NCI-H146 (cell line): ENCODE data around the gene ANAPC2.

Source experiments
- DNase-seq: peaks from one replicate; lab custom pipeline; 2025; lab: John Stamatoyannopoulos, UW

Gene ANAPC2

DNA sequence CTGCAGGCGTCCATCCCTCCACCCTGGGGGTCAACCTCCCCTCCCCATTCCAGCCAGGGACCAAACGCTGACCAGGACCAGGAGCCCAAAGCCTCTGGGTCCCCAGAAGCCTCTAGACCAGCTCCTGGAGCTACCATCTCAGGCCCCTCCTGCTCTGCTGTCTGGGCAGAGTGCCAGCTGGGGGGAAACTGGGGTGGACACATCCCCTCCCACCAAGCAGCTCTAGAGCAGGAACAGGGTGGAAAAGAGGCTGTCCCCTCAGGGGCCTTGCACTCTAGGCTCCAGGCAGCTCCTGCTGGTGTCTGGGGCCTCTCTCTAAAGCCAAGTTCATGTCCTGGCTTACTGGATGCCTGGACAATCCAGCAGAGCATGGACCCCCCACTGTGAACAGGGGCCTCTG is 4.5 kb upstream of the ANAPC2 start:
- DNase-seq = no peak

DNA sequence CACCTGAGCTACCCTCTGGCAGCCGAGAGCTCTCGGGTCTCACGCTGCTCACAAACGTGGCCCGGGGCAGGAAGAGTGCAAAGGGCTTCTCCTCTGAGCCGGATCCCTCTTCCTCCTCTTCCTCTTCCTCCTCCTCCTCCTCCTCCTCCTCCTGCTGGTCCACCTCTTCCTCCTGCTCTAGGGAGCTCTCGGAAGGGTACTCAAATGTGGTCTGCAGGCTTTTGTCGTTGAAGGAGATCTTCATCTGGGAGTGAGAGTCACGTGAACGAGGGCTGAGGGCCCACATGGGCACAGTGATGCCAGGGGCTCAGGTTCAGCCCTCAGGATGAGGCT is 4.1 kb upstream of the ANAPC2 start:
- DNase-seq = no peak

DNA sequence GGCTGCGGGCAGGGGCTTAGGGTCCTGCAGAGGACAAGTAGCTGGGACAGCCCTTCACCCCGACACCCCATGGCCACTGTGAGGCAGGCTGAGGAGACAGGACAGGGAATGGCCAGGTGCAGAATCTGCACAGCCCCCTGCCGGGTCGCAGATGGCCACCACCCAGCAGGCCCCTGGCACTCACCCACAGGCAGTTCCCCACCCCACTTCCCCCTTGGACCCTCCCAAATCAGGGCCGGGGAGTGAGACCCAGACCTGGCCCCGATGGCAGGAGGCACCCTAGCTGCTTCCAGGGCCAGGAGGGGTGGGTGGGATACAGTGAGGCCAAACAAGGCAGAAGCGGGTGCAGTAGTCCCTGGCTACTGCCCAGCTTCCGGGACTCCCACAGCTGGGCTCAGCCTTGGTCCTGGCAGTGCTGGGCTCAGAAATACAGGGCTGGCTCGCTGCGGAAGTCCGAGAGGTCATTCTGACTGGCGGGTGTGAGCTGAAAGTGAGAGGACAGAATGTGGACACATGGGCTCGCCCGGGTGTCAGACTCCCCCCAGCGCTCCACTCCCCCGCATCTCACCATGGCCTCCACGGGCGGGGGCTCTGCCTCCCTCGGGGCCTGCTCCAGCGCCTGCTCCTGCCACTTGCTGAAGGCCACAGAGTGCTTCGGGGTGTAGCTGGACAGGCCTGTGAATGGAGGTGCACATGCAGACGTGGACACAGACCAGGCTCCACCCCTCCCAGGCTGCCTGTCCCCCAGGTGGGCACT is 3.5 kb upstream of the ANAPC2 start:
- DNase-seq = no peak

- no peak for DNase-seq
These were observed 2.9 kb upstream of the ANAPC2 start for GRCh38 chr9:137191245-137191644.

- no peak for DNase-seq
These were observed 2.0 kb upstream of the ANAPC2 start for GRCh38 chr9:137190315-137190856.

DNA sequence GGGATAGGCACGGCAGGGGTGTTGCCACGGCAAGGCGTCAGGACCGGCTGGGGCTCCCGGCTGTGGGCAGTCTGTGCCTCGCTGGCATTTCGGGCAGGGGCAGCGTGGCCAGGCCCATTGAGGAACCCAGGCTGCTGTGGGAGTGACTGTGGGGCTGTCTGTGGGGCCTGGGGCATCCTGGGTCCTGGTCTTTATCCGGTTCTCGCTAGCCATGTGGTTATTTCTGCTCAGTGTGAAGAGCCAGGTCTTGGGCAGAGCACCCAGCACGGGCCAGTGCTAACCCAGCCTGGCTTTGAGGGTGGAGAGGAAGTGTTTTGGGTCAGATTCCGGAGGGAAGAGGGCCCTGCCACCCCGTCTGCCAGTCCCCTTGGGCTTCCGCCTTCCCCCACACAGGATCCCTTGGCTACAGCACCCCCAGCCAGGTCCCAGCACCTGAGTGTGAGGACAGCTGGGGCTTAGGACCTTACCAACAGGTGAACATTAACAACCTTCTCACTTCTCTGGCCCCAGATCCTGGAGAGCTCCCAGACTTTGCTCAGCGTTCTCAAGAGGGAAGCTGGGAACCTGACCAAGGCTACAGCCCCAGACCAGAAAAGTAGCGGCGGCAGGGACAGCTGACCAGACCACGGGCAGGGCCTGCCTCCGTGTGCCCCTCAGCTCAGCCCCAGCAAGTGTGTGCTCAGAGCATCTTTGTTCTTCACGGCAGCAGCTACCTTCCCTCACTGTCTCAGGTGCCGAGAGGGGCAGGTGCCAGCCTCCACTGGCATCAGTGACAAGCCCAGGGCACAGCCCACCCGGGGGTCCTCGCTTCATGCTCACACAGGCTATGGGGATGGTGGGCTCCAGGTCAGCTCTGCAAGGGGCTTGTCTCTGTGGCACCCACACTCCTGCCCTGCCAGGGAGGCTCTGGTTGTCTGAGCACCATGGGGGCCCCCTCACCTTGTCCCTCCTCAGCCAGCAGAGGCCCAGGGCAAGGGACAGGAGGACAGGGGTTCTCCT is 1.2 kb upstream of the ANAPC2 start:
- DNase-seq = no peak

- DNase-seq = no peak
These were observed 272 bp downstream of the ANAPC2 start for GRCh38 chr9:137188086-137188489.

DNA sequence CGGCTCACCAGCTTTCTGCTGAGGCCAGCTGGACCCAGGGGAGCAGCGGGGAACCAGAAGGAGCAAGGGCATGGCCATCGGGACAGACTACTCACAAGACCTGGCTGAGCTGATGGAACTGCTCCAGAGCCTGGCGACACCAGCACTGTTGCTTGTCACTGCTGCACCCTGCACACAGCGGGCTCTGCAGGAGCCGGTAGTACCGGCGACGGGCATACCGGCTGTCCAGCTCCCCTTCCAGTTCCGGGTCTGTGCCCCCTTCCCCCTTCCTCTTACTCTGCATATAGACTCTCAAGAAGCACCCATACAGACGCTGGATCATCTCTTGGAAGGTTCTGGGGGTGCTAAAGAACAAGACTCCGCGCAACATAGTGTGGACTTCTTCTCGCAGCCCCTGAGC is 974 bp downstream of the ANAPC2 start:
- no peak for DNase-seq

DNA sequence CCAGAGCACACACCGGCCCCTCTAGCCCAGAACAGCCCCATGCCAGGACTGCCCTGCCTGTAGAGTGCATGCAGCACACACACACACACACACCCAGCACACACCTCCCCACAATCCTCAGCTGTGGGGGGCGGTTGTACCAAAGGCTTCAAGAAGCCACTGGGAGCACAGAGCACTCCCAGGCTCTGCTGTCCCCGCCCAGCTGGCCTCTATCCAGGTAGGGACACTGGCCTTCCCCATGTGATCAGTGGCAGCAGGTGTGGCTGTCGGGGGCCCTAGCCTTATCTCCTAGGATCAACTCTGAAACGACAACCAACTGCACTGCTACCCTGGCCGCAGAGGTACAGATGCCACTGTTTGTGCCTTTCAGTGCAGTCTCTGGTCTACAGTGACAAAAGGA is 2.0 kb downstream of the ANAPC2 start:
- no peak for DNase-seq

- no peak for DNase-seq
These were observed 2.4 kb downstream of the ANAPC2 start for GRCh38 chr9:137185921-137186320.

DNA sequence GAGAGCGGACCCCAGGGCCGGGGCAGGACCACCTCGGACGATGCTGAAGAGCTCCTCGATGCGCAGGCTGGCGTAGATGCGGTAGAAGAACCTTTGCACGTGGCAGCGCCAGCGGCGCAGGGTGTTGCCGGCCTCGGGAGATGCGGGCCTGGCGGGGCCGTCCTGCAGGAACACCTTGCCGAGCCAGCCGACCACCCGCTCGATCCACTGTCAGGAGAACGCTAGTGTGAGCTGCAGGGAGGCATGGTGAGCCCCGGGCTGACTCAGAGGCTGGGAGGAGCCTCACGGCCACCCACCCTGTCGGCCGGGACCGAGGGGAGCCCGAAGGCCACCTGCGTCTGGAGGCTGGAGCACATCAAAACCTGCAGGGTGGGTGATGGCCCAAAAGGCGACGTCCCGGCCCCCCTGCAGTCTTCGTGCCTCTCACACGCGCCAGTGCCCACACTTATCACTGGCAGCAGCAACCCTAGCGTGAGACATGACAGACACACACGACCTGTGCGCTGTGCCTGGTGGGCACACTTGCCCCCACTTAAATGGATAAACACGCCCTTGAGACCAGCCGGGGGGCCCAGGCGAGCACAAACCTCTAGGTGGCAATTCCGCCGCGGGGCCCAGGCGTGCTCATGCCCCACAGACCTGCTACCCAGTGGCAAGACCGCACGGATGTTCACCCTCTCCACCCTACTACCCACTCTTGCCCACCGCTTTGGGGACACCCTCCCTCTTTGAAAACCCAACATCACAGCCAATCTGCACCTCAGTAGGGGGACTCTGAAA is 3.3 kb downstream of the ANAPC2 start:
- no peak for DNase-seq

DNA sequence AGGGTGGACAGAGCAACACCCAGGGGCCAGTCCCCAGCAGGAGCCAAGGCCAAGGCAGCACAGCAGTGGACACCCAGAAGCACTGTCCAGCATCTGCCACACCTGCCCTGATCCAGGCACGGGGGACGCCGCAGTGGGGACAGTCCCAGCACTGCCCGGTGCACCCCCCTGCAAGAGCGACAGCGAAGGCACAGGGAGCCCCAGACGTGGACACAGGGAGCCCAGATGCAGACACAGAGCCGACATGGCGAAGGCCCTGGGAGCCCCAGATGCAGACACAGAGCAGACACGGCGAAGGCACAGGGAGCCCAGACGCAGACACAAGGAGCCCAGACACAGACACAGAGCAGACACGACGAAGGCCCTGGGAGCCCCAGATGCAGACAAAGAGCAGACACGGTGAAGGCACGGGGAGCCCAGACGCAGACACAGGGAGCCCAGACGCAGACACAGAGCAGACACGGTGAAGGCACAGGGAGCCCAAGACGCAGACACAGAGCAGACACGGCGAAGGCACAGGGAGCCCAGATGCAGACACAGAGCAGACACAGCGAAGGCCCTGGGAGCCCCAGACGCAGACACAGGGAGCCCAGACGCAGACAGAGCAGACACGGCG is 4.3 kb downstream of the ANAPC2 start:
- no peak for DNase-seq

DNA sequence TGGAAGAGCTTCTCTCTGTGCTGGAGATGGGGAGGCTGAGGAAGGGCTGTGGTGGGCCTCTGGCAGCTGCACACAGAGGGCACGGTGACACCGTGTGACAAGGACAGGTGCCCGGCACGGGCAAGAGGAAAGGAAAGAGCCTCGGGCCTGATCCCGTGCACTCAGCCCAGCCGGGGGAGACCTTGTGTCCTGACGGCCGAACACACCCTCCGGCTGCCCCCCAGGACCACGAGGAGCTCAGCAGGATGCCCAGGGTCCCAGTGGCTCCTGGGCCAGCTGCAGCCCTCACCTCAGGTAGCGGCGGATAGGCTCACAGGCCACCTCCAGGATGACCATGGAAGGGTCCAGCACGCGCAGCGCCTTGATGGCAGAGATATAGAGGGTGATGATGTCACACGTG is 5.5 kb downstream of the ANAPC2 start:
- no peak for DNase-seq

GRCh38 chr9:137181680-137182079 is 6.7 kb downstream of the ANAPC2 start:
- no peak for DNase-seq

GRCh38 chr9:137180491-137180890 is 7.9 kb downstream of the ANAPC2 start:
- DNase-seq = no peak

- no peak for DNase-seq
These were observed 8.6 kb downstream of the ANAPC2 start for GRCh38 chr9:137179761-137180160.

DNA sequence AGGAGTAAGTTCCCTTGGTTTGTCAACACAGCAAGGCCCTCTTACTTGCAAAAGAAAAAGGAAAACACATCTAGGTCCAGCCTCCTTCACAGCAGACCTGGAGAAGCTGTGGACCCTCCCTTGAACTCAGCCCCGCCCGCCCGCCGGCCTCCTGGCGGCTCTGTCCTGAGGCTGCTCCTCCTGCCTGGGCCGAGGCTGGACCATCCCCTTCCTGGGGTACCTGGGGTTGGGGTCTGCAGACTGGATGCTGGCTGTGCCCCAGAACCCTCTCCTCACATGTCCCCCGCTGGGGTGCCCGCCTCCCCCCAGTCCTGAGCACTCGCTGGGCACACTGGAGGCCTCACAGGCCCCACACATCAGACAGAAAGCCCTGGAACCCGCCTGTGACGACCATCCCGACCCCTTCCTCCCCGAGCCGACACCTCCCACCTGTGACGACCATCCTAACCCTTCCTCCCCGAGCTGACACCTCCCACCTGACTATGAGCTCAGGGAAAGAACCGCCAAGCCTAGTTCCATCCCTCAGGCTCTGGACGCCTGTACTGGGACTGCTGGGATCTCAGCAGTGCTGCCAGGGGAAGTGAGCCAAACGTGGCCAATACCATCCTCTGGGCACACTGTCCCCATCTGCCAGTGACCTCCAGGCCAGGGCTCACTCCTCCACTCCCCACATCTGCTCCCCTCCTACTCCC is 9.3 kb downstream of the ANAPC2 start:
- no peak for DNase-seq

GRCh38 chr9:137178201-137178938 is 10.0 kb downstream of the ANAPC2 start:
- DNase-seq = no peak

- peak; percentile 68 for DNase-seq
These were observed 11.8 kb downstream of the ANAPC2 start for GRCh38 chr9:137176302-137177182.
